Frontal cortex (tissue), 4 donors: ENCODE results near the gene ZNF516. TPM values are rescaled to one million over a fixed set of nuclear protein-coding genes. Genes with fewer than 3 reads are reported as not detected.

Source experiments
- DNase-seq, 2 donors: peaks; one replicate each; pipeline ENCODE4 v3.0.0; 2012; ENCODE audit warnings: low spot score in 2 of 2
- FAIRE-seq: peaks from 2 replicates; lab custom pipeline; 2012; peaks lifted over from hg19 to GRCh38; lab: Jason Lieb, UNC
- total RNA-seq: library from RNA; depleted of rRNA; stranded (reverse); fragments of >200 nt; gene quantifications from one replicate; pipeline ENCODE4 v1.2.3, GENCODE V29; 2014
- donor health status: control.
- donor health status: control.
- donor health status: control.

ZNF516 gene
- total RNA-seq, 1 donor from 2014 or later: 14.3 TPM

DNA sequence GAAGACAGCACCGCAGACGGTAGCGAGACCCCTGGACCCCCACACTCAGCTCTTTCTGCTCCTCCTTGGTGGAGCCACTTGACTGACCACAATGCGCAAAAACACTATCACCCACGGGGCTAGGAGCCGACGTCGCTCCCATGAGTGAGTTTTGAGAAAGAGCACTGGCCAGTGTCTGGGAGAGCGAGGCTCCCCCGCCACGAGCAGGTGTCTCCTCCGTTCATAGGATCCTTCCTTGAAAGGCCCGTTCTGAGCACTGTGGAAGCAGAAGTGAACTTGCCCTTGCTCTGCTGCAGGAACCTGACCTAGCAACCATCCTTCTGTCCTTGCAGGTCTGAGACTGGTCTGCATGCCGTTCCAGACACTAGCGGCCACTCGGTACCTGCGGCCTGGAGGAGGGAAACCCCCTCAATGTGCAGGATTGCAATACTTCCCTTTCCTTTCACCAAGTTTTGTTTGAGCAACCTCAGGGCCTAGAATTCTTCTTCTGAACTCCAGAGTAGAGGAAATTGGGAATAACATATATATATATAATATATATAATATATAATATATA lies 12.9 kb upstream of the ZNF516 start:
- DNase-seq (no peak), FAIRE-seq (no peak)

DNA sequence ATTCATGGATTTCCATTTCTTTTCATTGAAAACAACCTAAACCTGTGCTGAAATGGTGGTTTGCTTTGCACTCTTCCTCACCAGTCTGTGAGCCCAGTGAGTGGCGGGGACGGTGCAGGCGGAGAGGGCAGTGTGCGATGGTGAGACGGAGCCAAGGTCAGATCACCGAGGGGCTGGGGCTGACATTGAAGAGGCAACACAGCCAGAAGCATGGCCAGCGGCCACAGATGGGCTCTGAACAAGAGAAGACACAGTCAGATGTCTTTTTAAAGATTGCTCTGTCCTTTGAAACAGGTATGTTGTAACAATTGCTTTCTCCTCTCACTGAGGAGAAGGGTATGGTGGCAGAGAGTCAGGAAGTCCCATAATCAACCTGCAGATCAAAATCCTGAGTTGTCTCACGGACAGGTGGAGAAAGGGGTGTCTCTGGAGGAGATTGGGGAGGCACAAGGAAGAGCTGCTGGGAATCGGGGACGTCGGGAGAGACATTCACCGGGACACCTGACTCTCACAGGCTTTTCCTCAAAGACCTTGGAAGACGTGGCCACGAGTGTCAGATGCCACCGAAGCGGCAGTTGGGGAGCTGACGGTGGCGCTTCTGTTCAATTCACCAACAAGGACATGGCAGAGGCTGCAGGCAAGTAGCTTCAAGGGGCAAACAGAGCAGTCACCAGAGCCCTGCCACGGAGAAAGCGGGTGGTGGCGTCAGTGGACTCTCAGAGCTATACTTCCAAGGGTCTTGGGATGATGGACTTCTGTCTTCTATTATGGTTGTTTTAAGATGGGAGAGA lies 12.1 kb upstream of the ZNF516 start:
- FAIRE-seq (no peak), DNase-seq (no peak)

DNA sequence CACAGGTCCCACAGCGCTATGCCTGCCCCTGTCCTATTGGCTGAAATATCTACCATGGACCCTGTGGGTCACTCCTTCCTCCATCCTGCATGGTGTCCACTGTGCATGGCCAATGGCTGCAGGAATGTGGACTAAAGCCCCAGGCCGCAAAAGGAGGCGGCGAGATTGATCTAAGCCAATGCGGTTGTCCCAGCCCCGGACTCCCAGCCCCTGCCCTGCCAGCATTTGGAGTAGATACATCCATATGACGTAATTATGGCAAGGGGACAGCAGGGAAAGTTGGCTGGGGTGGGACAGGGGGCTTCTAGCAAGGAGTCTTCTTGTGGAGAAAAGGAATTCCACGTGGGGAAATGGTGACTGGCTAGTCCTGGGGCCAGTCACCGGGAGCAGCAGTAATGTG lies 11.4 kb upstream of the ZNF516 start:
- DNase-seq: no peak
- FAIRE-seq: no peak

DNA sequence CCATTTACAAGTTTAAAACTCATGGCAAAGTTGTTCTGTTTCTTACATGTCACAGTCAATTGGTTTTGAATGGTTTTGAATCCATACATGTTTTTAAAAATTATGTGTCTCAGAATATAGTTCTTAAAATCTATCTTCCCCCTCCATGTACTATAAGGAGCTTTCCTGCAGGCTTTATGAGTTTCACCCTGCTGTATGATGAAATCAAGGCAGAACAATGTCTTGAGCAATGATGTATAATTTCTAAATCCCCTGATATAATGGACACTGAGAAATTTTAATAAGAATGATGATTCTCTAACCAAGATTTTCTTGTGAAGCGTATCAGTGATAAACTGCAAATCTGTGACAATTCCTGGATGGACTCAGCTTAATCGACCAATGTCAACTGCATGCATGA lies 10.6 kb upstream of the ZNF516 start:
- no peak for DNase-seq
- FAIRE-seq: no peak

DNA sequence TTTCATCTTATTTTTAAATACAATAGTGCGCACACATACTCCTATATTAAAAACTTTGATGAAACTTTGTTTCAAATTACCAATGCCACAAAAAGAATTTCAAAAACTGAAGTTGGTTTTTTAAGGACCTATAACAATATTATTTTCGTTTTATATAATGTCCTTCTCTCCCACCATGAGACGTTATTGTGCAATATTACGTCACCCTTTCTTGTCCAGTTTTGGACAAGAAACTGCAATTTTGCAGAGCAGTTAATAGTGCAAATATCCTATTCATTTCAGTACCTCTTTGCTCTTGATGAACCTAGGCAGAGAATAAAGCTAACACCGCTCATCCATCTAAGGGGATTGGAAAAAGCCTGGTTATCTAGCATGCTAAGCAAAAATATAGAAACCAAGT lies 9.7 kb upstream of the ZNF516 start:
- no peak for FAIRE-seq

DNA sequence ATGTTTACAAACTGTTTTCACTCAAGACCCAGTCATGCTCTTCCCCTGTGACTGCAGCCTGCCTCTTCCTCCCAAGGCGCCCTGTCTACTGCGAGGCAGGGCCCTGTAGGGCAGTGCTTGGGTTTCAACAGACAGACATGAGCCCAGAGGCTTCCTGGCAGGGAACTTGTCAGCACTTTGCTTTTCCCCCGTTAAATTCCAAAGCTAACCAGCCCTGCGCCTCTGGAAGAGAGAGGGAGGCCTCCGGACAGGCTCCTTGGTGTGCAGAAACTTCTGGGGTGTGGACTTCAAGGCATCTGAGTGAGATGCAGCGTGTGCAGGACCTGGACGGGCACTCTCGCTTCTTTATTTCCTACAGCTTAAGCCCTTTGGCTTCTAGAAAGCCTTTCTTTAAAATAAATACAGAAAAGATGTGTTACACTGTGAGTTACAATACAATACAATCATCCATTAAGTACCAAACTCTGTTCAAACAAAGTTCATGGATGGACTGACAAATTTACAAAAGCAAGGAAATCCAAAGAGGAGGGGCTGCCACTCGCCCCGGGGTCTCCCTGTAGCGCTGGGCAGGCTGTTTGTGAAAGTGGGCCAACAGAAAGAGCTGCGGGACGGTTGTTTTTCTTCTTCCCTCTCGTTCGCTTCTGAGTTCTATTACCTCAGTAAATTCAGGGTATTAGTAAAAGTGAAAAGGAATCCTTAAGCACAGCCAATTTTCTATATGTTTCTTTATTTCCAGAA lies 8.8 kb upstream of the ZNF516 start:
- FAIRE-seq: no peak
- no peak for DNase-seq

More for the DNA sequence above, 9.7 kb upstream of the ZNF516 start:
- DNase-seq: no peak

DNA sequence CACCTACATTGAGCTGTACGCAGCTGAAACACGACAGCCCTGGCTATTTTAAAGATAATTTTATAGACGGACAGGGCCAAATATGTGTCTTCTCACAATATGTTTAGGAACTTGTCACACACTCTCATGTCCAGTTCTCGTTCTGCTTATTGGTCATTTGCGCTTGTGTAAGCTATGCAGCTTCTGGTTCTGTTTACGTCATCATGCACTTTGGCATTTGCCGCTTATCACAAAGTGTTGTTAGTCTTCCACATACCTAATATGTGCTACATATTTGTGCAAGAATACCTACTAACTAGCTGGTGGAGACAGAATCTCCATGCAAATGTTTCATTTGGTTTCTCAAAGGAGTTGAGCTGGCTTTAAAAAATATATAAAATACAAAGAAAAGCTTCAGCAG lies 7.5 kb upstream of the ZNF516 start:
- no peak for DNase-seq
- FAIRE-seq: no peak

DNA sequence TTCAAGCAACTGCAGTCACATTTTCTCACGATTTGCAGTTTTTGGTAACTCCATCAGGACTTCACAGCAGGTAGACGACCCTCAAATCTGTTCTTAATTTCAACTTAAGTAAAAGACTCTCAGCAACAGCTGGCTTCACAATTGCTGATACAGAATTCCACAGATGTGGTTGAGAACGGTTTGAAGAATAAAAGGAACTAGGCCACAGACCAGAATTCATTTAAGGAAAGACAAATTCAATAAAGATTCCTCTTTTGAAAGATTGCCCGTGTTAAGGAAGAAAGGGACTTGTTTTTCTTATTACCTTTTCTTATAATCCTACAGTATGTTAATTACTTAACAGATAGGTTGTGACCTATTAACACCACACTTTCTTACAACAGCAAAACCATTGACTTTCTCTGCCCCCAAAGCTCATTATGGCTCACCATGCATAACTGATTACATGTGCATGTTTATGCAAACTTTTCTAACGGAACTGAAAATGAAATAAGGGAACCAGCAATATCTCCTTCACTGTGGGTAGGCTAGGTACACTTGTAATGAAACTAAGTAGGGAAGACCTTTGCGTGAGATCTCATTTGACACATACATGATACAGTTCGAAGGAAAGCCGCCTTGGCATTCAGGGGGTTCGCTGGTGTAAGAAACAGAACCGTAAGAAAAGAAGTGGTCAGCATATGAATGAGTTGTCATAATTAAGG lies 4.7 kb upstream of the ZNF516 start:
- DNase-seq: no peak
- FAIRE-seq: no peak

DNA sequence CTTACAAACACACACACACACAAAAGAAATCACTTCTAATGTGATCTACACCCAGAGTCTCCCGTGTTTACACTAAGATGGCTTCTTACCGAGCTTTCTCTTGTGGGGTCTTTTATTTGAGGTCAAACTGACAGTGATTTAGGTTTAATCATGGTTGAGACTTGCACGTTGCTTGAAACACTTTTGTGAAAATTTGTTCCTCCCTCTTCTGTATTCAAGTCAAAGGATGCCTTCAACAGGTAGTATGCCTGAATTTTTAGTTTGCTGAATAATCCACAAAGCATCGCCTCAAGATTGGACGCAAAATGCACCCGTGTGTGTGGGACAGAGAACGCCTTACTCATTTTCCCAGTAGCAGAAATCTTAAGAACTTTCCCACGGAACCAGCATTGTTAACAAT lies 4.0 kb upstream of the ZNF516 start:
- FAIRE-seq: no peak
- DNase-seq: no peak

DNA sequence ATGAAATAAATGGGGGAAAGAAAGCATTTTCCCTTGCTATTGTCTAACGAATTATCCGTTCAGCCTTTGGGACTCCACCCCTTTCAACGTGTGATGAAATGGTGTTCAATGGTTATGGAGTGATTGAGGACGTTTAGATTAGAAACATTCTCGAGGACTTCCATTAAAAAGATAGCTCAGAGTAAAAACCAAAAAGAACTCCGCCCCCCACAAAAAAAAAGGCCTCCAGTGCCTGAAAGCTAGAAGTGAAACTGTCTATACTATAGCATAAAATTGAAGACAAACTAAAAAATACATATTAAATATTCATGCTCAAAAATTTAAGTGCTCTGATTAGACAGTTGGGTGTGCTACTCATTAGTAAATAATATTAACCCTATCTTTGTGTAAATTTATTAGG lies 3.0 kb upstream of the ZNF516 start:
- DNase-seq: no peak
- FAIRE-seq: no peak

DNA sequence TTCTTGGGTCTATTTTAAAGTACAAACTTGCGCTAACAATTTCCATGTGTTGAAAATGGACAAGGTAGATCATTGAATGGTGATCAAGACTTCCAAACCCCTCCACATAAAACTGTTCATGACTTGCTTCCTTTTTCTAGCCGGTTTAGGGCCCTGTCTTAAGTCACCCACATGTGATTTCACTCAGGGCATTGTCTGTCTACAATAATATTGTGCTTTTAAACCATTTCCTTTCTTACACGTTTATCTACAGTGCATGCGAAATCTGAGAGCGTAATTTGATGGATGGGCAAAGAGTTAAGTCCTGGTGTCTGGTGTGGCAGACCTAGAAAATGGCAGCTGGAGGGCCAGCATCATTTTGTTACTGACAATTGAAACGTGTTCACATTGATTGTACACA lies 2.0 kb upstream of the ZNF516 start:
- DNase-seq (no peak), FAIRE-seq (no peak)

DNA sequence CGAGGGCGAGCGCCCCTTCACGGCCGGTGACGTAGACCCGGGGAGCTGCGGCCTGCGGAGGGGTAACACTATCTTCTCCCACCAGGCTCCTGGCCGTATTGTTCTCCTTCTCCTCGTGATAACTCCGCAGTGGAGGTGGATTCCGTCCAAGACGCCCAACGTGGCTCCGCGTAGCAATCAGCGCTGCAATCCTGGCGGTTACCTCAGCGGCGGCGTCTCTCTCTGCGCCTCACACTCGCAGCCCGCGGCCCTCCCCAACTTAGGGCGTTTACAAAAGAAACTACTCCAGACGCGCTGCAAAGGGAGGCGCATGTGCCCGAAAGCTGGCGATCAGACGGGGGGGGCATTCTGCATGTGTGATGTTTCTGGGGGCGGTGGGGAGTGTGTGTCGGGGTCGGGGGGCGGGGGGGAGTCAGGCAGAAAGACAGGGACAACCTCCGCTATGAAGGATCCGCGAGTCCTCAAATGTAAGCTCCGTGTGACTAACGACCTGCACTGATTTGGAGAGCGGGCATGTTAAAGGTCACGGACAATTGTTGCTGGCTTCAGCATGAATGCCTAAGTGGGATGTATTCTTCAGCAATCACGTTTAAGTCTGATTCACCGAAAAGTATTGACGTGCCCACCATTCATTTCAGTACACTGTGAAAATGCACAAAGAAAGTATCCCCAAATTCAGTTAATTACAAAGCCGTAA lies 1.3 kb upstream of the ZNF516 start:
- DNase-seq (no peak), FAIRE-seq (no peak)

DNA sequence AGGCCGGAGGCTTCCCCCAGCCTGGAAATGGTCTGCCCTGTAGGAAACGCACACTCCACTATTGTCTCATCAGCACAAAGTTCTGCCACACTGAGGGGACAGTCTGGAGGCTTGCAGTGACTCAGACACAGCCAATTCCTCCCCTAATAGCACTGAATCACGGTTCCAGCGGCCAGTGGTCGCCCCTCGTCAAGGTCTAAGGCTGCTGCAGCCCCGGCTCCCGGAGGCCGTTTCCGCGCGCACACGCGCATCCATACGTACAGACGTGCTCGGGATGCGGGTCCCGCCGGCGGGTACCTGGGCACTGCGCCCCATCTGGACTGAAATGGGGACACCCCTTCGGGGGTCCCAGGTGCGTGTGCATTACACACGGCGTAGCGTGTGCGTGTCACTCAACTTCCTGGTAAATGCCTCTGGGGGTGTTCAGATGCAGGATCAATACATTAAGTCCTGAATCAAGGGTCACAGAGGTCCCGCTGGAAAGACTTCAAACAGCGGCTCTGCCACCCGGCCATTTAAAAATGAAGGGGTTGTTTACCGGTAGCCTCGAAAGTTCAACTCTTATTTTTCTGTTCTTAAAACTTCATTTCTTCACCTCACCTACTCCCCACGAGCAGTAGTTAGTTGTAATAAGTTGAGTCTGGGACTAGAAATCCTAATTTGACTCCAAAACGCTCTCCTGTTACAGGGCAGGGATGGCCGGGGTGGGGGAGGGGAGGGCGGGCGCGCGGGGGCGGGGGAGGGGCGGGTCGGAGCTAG lies 572 bp upstream of the ZNF516 start:
- FAIRE-seq (no peak), DNase-seq (no peak)

DNA sequence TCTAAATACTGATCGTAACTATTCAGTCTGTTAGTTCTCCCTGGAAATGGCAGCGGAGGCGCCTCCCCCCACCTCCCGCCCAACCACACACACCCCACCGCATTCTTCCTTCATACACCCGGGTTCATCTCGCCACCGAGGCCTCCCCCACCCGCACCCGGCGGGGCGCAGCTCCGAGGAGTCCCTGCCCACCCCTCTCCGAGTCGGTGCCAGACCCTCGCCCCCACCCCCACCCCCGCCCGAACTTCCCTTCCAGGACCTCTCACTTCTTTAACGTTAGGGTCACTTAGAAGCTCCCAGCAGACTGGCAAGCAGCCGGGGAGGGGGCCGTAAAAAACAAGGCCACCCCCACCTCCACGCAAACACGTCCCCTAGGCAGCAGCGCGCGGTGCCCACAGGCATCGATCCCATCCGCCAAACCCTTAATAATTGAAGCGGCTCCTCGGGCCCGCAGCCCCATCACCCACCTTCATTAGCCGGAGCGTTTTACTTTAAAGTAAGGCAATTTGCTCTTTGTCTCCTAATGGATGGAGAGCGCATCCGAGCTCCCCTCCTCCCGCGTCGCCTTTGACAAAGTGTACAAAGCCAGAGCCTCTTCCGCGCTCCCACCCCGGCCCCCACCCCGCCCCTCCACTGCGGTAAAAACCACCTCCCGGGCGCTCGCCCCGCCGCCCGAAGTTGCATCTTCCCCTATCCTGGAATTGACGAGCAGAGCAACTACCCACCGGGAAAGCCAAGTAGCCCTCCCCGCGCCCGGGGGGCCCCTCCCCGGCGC lies 624 bp downstream of the ZNF516 start:
- DNase-seq: peak in 1 of 2 donors; percentile 49
- FAIRE-seq: no peak

DNA sequence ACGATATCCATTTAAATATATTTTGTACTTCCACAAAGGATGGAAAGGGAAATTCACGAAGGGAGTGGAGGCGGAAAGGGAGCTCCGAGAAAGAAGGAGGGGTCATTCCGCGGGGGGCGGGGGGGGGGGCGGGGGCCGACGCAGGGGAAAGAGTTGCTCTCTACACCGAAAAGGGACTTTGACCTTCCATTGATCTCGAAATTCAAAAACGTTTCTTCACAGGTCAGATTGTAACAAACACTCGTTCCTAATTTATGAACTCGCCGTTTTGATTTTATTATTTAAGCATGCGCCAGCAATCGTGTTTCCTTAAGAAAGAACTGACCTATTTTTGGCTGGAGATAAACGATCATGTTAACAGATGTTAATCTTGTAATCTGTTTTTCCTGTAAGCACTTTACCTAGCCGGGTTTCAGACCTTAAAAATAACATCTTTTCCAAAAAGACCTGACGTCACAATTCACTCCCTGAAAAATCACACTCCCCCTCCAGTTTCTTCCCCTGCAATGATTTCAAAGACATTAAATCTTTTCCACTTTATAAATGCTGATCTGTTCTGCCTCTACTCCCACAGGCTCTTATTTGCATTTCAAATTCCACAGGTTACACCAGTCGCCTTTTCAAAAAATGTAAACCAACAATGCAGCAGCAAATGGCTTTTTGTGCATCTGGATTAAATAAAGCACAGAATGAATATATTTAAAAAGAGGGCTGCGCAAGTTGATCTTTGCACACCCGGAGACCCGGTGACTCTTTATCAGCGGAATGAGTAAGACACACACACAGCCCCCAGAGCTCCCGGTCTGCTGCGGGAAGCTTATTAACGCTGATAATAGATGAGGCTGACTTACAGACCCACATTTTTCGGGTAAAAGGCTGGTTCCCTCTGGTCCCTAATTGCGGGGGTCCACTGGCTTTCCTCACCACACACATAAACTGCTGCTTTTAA lies 1.6 kb downstream of the ZNF516 start:
- DNase-seq (no peak), FAIRE-seq (no peak)

DNA sequence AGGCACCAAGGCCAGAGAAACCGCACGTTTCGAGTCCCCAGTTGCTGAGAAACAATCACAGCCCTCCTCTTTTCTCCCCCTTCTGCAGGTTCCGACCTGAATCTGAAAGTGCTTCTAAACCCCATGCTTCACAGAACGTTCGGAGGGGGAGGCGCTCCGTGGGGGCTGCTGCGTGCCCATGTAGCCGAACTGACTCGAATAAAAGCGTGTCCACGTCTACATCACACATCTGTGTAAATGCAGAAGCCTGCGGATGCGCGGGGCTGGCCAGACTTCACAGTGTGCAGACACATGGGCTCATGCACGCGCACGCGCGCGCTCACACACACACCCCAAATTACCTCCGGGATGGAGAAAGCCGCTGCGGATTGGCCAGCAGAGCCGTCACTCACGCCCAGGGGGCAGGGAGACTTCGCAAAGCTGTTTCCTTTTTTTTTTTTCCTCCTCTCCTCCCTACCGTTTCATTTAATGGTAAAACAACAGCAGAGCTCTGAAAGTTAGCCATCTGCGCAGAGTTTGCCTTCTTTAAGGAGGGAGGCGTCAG lies 2.3 kb downstream of the ZNF516 start:
- DNase-seq (peak; percentile 78 to 89), FAIRE-seq (no peak)
